ENCODE measurements around the gene PGAP3.

The PGAP3 gene

GRCh38 chr17:39696731-39697130, 8.9 kb upstream of the PGAP3 start:
- Histone ChIP-seq H3K9ac (ENCODE audit: low read depth, low read length) (no peak overlapping the region), H3K4me1 (ENCODE audit: insufficient read depth, low read length) (peaks cover 26% of the 10 kb centered on the region), H3K9me3 (ENCODE audit: control insufficient read depth, insufficient read depth, low read length) (no peaks in the 10 kb centered on the region), H3K36me3 (ENCODE audit: insufficient read depth, low read length) (no peaks in the 10 kb centered on the region)

GRCh38 chr17:39695089-39695474, 7.2 kb upstream of the PGAP3 start:
- Histone ChIP-seq H3K36me3 (ENCODE audit: insufficient read depth, low read length) (no peaks in the 10 kb centered on the region), H3K9ac (ENCODE audit: low read depth, low read length) (no peak overlapping the region), H3K4me1 (ENCODE audit: insufficient read depth, low read length) (peaks cover 24% of the 10 kb centered on the region), H3K9me3 (ENCODE audit: control insufficient read depth, insufficient read depth, low read length) (no peaks in the 10 kb centered on the region)

GRCh38 chr17:39694593-39694992, 6.7 kb upstream of the PGAP3 start:
- peaks cover 24% of the 10 kb centered on the region for H3K4me1 ChIP-seq (ENCODE audit: insufficient read depth, low read length)
- no peaks in the 10 kb centered on the region for H3K36me3 ChIP-seq (ENCODE audit: insufficient read depth, low read length)
- H3K9ac ChIP-seq (ENCODE audit: low read depth, low read length): no peak overlapping the region
- H3K9me3 ChIP-seq (ENCODE audit: control insufficient read depth, insufficient read depth, low read length): no peaks in the 10 kb centered on the region

- H3K9ac ChIP-seq (ENCODE audit: low read depth, low read length): peak overlapping the region; percentile 92
- no peaks in the 10 kb centered on the region for H3K9me3 ChIP-seq (ENCODE audit: control insufficient read depth, insufficient read depth, low read length)
- no peaks in the 10 kb centered on the region for H3K36me3 ChIP-seq (ENCODE audit: insufficient read depth, low read length)
- 0 out of 2 replicates have a peak, but pooled peaks cover 4% of the 10 kb centered on the region for H3K4me1 ChIP-seq (ENCODE audit: insufficient read depth, low read length)
Measured at GRCh38 chr17:39688945-39689344, 1.1 kb upstream of the PGAP3 start.

- H3K4me1 ChIP-seq (ENCODE audit: insufficient read depth, low read length): 0 out of 2 replicates have a peak, but pooled peaks cover 4% of the 10 kb centered on the region
- H3K9me3 ChIP-seq (ENCODE audit: control insufficient read depth, insufficient read depth, low read length): no peaks in the 10 kb centered on the region
- H3K9ac ChIP-seq (ENCODE audit: low read depth, low read length): peak overlapping the region; percentile 92
- H3K36me3 ChIP-seq (ENCODE audit: insufficient read depth, low read length): no peaks in the 10 kb centered on the region
Measured at GRCh38 chr17:39688475-39688835, 598 bp upstream of the PGAP3 start.

- H3K36me3 ChIP-seq (ENCODE audit: insufficient read depth, low read length): no peaks in the 10 kb centered on the region
- H3K4me1 ChIP-seq (ENCODE audit: insufficient read depth, low read length): 0 out of 2 replicates have a peak, but pooled peaks cover 4% of the 10 kb centered on the region
- H3K9ac ChIP-seq (ENCODE audit: low read depth, low read length): peak overlapping the region; percentile 92
- H3K9me3 ChIP-seq (ENCODE audit: control insufficient read depth, insufficient read depth, low read length): no peaks in the 10 kb centered on the region
Measured at GRCh38 chr17:39687101-39687545, 734 bp downstream of the PGAP3 start.

- no peaks in the 10 kb centered on the region for H3K36me3 ChIP-seq (ENCODE audit: insufficient read depth, low read length)
- no peaks in the 10 kb centered on the region for H3K9me3 ChIP-seq (ENCODE audit: control insufficient read depth, insufficient read depth, low read length)
- no peak overlapping the region for H3K9ac ChIP-seq (ENCODE audit: low read depth, low read length)
- H3K4me1 ChIP-seq (ENCODE audit: insufficient read depth, low read length): 0 out of 2 replicates have a peak, but pooled peaks cover 4% of the 10 kb centered on the region
Measured at GRCh38 chr17:39684369-39685192, 3.3 kb downstream of the PGAP3 start.

GRCh38 chr17:39683295-39683939, 4.4 kb downstream of the PGAP3 start:
- Histone ChIP-seq H3K9me3 (ENCODE audit: control insufficient read depth, insufficient read depth, low read length) (no peaks in the 10 kb centered on the region), H3K9ac (ENCODE audit: low read depth, low read length) (no peak overlapping the region), H3K36me3 (ENCODE audit: insufficient read depth, low read length) (no peaks in the 10 kb centered on the region), H3K4me1 (ENCODE audit: insufficient read depth, low read length) (no peaks in the 10 kb centered on the region)

GRCh38 chr17:39679521-39680192, 8.2 kb downstream of the PGAP3 start:
- H3K4me1 ChIP-seq (ENCODE audit: insufficient read depth, low read length): no peaks in the 10 kb centered on the region; the same call in 1 of the 2 replicates
- H3K9me3 ChIP-seq (ENCODE audit: control insufficient read depth, insufficient read depth, low read length): no peaks in the 10 kb centered on the region
- no peak overlapping the region for H3K9ac ChIP-seq (ENCODE audit: low read depth, low read length)
- H3K36me3 ChIP-seq (ENCODE audit: insufficient read depth, low read length): no peaks in the 10 kb centered on the region

GRCh38 chr17:39678340-39679116, 9.3 kb downstream of the PGAP3 start:
- Histone ChIP-seq H3K9ac (ENCODE audit: low read depth, low read length) (no peak overlapping the region), H3K4me1 (ENCODE audit: insufficient read depth, low read length) (no peaks in the 10 kb centered on the region; the same call in 1 of the 2 replicates), H3K9me3 (ENCODE audit: control insufficient read depth, insufficient read depth, low read length) (no peaks in the 10 kb centered on the region), H3K36me3 (ENCODE audit: insufficient read depth, low read length) (no peaks in the 10 kb centered on the region)

- H3K9ac ChIP-seq (ENCODE audit: low read depth, low read length): no peak overlapping the region
- no peaks in the 10 kb centered on the region for H3K9me3 ChIP-seq (ENCODE audit: control insufficient read depth, insufficient read depth, low read length)
- H3K4me1 ChIP-seq (ENCODE audit: insufficient read depth, low read length): no peaks in the 10 kb centered on the region; the same call in 1 of the 2 replicates
- no peaks in the 10 kb centered on the region for H3K36me3 ChIP-seq (ENCODE audit: insufficient read depth, low read length)
Measured at GRCh38 chr17:39677542-39678339, 10.1 kb downstream of the PGAP3 start.

GRCh38 chr17:39677072-39677471, 10.8 kb downstream of the PGAP3 start:
- H3K4me1 ChIP-seq (ENCODE audit: insufficient read depth, low read length): no peaks in the 10 kb centered on the region; the same call in 1 of the 2 replicates
- H3K9ac ChIP-seq (ENCODE audit: low read depth, low read length): no peak overlapping the region
- no peaks in the 10 kb centered on the region for H3K9me3 ChIP-seq (ENCODE audit: control insufficient read depth, insufficient read depth, low read length)
- no peaks in the 10 kb centered on the region for H3K36me3 ChIP-seq (ENCODE audit: insufficient read depth, low read length)

GRCh38 chr17:39676198-39676819, 11.5 kb downstream of the PGAP3 start:
- Histone ChIP-seq H3K9me3 (ENCODE audit: control insufficient read depth, insufficient read depth, low read length) (no peaks in the 10 kb centered on the region), H3K36me3 (ENCODE audit: insufficient read depth, low read length) (no peaks in the 10 kb centered on the region), H3K4me1 (ENCODE audit: insufficient read depth, low read length) (no peaks in the 10 kb centered on the region; the same call in 1 of the 2 replicates), H3K9ac (ENCODE audit: low read depth, low read length) (no peak overlapping the region)
